HepG2 (cell line): Measurements from ENCODE around the gene RPS28. TPM values are rescaled to one million over a fixed set of nuclear protein-coding genes. Genes with fewer than 3 reads are reported as not detected.

ENCODE experiments used
- GTF2F1 ChIP-seq: fragments of 150-350 bp; IDR thresholded peaks from 2 replicates; pipeline ENCODE4 v1.6.1; 2014; ENCODE audit warnings: low read length
- HNF4A ChIP-seq: sonication (generic); formaldehyde crosslinking; IDR thresholded peaks from 2 replicates; pipeline ENCODE4 v1.4.0; 2020; ENCODE audit warnings: missing genetic modification reagents
- IRF9 ChIP-seq: sonication (generic); formaldehyde crosslinking; IDR thresholded peaks from 2 replicates; pipeline ENCODE4 v1.8.0; 2022; ENCODE audit warnings: missing genetic modification reagents, mild to moderate bottlenecking, borderline replicate concordance
- LCORL ChIP-seq, 2 experiments: fragments of 450-650 bp in 1 of 2; sonication (generic) in 1 of 2; formaldehyde crosslinking in 1 of 2; IDR thresholded peaks; 2 replicates each; pipeline versions ENCODE4 v1.5.0 to v1.6.1; 2017 to 2020; ENCODE audit warnings: antibody characterized with exemption in 1 of 2, missing genetic modification reagents in 1 of 2
- MEF2D ChIP-seq: sonication (generic); formaldehyde crosslinking; IDR thresholded peaks from 2 replicates; pipeline ENCODE4 v1.5.1; 2020; ENCODE audit warnings: mild to moderate bottlenecking, missing genetic modification reagents
- PHB2 ChIP-seq: fragments of 450-650 bp; IDR thresholded peaks from 2 replicates; pipeline ENCODE4 v1.6.1; 2018; ENCODE audit not compliant: partially characterized antibody
- RFX1 ChIP-seq: fragments of 450-650 bp; IDR thresholded peaks from 2 replicates; pipeline ENCODE4 v1.6.1; 2017
- RXRA ChIP-seq: sonication (generic); formaldehyde crosslinking; IDR thresholded peaks from 2 replicates; pipeline ENCODE4 v1.5.1; 2020; ENCODE audit warnings: missing genetic modification reagents
- SKI ChIP-seq: fragments of 450-650 bp; IDR thresholded peaks from one replicate; pipeline ENCODE4 v1.6.1; 2018; ENCODE audit warnings: mild to moderate bottlenecking; ENCODE audit not compliant: partially characterized antibody
- SNAPC5 ChIP-seq: sonication (generic); formaldehyde crosslinking; IDR thresholded peaks from 2 replicates; pipeline ENCODE4 v1.8.1; 2023; ENCODE audit warnings: mild to moderate bottlenecking, missing genetic modification reagents, borderline replicate concordance
- ZBTB40 ChIP-seq, 2 experiments: fragments of 450-650 bp in 1 of 2; sonication (generic) in 1 of 2; formaldehyde crosslinking in 1 of 2; IDR thresholded peaks; 2 replicates each; pipeline versions ENCODE4 v1.6.1 to v1.8.0; 2016 to 2022; ENCODE audit warnings: antibody characterized with exemption in 1 of 2, mild to moderate bottlenecking in 1 of 2, missing genetic modification reagents in 1 of 2
- ZNF562 ChIP-seq: sonication (generic); formaldehyde crosslinking; IDR thresholded peaks from 2 replicates; pipeline ENCODE4 v1.8.0; 2022; ENCODE audit warnings: missing genetic modification reagents, borderline replicate concordance
- ZNF609 ChIP-seq: sonication (generic); formaldehyde crosslinking; IDR thresholded peaks from 2 replicates; pipeline ENCODE4 v1.4.0; 2020; ENCODE audit warnings: mild to moderate bottlenecking, missing genetic modification reagents, borderline replicate concordance
- ZNF761 ChIP-seq: sonication (generic); formaldehyde crosslinking; conservative IDR thresholded peaks from 2 replicates; pipeline ENCODE4 v1.4.0; 2020; ENCODE audit warnings: mild to moderate bottlenecking, missing genetic modification reagents
- polyA plus RNA-seq, 8 experiments: library from polyadenylated mRNA; depleted of rRNA in 3 of 8; stranded (reverse) in 7 of 8; unstranded in 1 of 8; fragments of >200 nt; fragmentation: Illumina TruSeq in 4 of 8; extraction: Trizol in 4 of 8; gene quantifications; 2 replicates each; pipeline versions ENCODE4 v1.2.1 to v1.2.3, GENCODE V29; 2011 to 2016; ENCODE audit warnings: low read depth in 4 of 8, missing spikeins in 1 of 8, mixed read lengths in 1 of 8; ENCODE audit not compliant: insufficient read depth in 1 of 8
- total RNA-seq, 5 experiments: library from RNA; depleted of rRNA; stranded (reverse); fragments of >200 nt; fragmentation: Illumina TruSeq; extraction: Trizol; gene quantifications; 2 replicates each; pipeline ENCODE4 v1.2.3, GENCODE V29; 2016; ENCODE audit warnings: low read depth in 1 of 5

The RPS28 gene
- total and polyA plus RNA-seq, 2 of the 13 experiments (the other 11 are each of a cell fraction or from before 2014, with no cell fraction given): 281 to 545 TPM

- no peak for TF ChIP-seq HNF4A
- no peak for TF ChIP-seq SKI
- TF ChIP-seq SNAPC5 (CRISPR knock-in tag): no peak
- no peak for TF ChIP-seq PHB2
- TF ChIP-seq RXRA: peak; percentile 78
- TF ChIP-seq ZBTB40 (IDR thresholded peaks at IDR 0.05): no peak
- TF ChIP-seq ZBTB40 (CRISPR knock-in tag; IDR thresholded peaks at IDR 0.05): no peak
- TF ChIP-seq IRF9 (CRISPR knock-in tag): no peak
- TF ChIP-seq GTF2F1: no peak
- no peak for TF ChIP-seq LCORL (IDR thresholded peaks at IDR 0.05)
- no peak for TF ChIP-seq LCORL (CRISPR knock-in tag; IDR thresholded peaks at IDR 0.05)
- no peak for TF ChIP-seq RFX1
- no peak for TF ChIP-seq ZNF562
- 0 out of 2 replicates have a peak, but pooled peaks have one; percentile 20 for TF ChIP-seq ZNF609 (CRISPR knock-in tag)
- TF ChIP-seq MEF2D (CRISPR knock-in tag): no peak
- no peak for TF ChIP-seq ZNF761 (CRISPR knock-in tag)
These were observed 19.2 kb downstream of the RPS28 start (continued) for GRCh38 chr19:8340341-8341096.
